Measurements from ENCODE around the gene ISG20L2. TPM values are rescaled to one million over a fixed set of nuclear protein-coding genes. Genes with fewer than 3 reads are reported as not detected.

ISG20L2 gene
- total RNA-seq, 1 donor from 2014 or later, result 9.6 TPM

DNA sequence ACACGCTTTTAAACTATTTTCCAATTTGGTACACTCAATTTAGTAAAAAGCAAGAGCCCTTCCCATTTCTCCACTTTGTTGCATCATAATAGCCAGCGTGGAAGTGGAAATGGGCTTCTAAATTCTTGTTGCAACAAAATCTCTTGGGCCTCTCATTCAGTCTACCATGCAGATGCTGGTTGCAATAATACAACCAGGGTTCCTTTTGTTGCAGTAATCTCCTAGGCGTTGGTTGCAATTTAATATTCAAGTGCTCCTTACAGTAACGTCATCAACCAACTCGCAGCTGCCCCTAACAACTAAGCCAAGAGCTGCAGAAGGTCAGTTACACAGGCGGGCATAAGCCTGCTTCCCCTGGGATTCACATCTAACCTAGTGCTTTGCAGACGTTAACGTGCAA is 25.7 kb upstream of the ISG20L2 start:
- DNase-seq (ENCODE audit: low read depth, low spot score), result no peak

DNA sequence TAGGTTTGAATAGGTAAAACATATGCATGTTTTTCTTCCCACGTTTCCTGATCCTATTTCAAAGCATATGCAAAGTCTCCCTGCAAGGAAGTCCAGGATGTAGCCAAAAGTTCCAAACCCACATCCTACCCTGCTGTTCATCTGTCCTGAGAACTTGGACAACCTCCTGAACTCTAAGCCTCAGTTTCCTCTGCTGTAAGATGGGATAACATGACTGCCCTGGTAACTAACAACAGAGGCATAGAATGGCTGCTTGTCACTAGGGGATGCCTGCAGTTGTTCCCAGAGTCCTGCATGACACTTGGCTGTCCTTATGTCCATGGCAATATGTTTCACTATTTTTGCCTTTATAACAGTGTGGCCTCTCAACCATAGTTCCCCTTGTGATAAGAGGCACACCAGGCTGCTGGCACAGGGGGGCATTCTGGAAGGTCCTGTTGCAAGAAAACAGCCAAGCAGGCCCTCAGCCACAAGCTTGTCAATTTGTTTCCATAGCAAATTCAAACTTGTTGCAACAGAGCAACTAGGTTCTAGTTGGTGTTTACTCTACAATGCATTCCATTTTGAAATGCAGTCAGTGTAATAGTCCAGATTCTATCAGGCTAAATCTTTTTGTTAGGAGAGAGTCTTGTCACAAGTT is 24.4 kb upstream of the ISG20L2 start:
- no peak for DNase-seq (ENCODE audit: low read depth, low spot score)

- peak; percentile 90 for DNase-seq (ENCODE audit: low read depth, low spot score)
Measured at GRCh38 chr1:156751757-156752481, 23.4 kb upstream of the ISG20L2 start.

DNA sequence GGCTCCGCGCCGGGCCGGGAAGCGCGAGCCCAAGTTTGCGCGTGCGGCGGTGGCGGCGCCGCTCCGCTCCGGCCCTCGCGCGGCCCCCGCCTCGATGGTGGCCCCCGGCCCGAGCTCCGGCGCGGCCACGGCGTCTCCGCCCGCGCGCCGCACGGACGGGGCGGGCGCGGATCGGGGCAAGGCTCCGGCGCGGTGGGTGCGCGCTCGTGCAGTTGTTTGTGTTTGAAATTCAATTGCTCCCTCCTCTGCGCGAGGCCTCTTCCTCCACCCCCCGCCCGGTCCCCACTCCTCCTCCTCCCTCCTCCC is 22.8 kb upstream of the ISG20L2 start, which contains the start of gene HDGF:
HDGF (minus strand) TSS at position 225 of the 306 bp plus-strand sequence. CDS start 246 bp downstream, outside the sequence.
- DNase-seq (ENCODE audit: low read depth, low spot score), result no peak

GRCh38 chr1:156750711-156751450 is 22.3 kb upstream of the ISG20L2 start:
- DNase-seq (ENCODE audit: low read depth, low spot score), result no peak

DNA sequence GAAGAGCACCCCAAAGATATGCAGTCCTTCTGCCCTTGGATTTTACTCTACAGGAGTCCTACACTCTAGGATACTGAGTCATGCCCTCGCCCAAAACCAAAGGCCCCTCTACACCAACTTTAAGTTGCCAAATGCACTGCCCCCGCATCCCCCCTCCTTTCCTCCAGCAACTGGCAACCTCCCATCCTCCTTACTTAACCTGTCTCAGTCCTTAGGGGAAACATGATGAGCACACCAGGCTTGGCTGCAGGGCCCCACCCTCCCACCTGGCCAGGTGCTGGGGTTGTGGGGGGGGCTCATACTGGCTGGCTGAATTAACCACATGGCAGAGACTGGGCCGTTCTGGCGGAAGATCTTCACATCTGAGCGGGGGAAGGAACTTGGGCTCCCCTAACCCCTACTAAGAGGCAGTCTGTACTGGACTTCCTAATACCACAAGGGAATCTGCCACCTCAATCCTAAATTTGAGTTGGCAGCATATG is 21.7 kb upstream of the ISG20L2 start:
- DNase-seq (ENCODE audit: low read depth, low spot score), result no peak

GRCh38 chr1:156749419-156750118 is 21.0 kb upstream of the ISG20L2 start:
- DNase-seq (ENCODE audit: low read depth, low spot score), result no peak

GRCh38 chr1:156748670-156749418 is 20.3 kb upstream of the ISG20L2 start:
- no peak for DNase-seq (ENCODE audit: low read depth, low spot score)

- no peak for DNase-seq (ENCODE audit: low read depth, low spot score)
Measured at GRCh38 chr1:156747742-156748669, 19.4 kb upstream of the ISG20L2 start.

DNA sequence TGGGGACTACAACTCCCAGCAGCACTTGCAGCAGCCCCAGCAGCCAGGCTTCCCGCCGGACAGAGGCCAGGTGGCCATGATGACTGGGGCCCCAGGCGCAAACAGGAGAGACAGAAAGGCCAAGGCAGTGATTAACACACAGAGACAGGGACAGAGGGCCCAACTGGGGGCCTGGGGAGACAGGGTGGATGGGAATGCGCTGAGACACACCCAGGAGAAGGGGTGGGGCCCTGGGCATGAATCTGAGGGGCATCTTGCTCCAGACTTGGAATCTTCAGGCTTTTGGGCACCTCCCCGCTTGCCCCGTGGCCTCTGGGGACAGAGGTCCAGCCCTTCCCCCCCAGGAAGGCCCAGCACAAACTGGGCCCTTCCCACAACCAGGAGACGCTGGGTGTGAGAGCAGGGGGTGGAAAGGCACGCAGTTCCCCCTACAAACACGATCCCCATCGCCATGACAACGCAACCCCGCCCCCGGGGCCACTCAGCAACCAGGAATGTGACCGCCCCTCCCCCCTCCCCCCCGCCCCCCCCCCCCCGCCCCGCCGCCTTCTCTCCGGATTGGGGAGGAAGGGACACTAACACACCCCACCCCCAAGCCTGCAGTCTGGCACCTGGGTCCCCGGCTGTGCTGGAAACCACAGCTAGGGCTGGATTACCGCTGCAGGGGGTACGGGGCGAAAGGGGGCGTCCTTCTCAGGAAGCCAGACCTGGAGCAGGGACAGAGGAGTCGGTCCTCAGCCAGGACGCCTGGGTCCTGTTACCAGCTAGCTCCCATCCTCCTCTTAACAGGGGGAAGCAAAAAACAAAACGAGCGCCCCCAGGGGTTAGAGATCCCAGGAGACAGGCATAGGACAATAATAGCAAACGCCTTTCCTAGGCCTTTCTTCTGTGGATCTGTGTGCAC is 18.4 kb upstream of the ISG20L2 start:
- peak; percentile 84 for DNase-seq (ENCODE audit: low read depth, low spot score)

GRCh38 chr1:156746406-156746727 is 17.8 kb upstream of the ISG20L2 start:
- no peak for DNase-seq (ENCODE audit: low read depth, low spot score)

- no peak for DNase-seq (ENCODE audit: low read depth, low spot score)
Measured at GRCh38 chr1:156745881-156746280, 17.3 kb upstream of the ISG20L2 start.

DNA sequence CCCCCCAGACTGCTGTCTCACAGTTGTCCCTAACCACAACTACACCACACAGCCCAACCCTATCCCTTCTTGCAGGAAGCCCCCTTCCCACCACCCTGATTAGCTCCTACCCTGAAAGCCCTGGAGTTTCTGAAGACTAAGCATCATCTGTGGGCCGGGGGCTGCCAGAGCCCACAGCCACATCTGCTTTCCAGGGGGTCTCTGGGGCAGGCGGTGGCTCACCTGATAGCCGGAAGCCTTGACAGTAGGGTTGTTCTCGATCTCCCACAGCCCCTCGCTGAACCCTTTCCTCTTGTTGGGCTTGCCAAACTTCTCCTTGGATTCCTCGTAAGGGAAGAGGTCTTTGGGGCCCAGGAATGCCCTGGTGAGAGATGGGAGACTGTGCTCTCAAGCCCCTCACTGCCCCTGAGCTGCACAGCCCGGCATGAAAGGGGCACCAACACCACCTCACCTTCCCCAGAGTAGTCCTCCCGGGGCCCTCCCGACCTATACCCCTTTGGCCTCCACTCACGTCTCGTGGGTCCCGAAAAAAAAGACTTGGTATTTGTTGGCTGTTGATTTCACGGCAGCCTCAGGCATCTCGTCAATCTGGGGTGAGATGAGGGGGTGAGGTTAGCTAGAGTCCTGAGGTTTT is 16.3 kb upstream of the ISG20L2 start:
- no peak for DNase-seq (ENCODE audit: low read depth, low spot score)

DNA sequence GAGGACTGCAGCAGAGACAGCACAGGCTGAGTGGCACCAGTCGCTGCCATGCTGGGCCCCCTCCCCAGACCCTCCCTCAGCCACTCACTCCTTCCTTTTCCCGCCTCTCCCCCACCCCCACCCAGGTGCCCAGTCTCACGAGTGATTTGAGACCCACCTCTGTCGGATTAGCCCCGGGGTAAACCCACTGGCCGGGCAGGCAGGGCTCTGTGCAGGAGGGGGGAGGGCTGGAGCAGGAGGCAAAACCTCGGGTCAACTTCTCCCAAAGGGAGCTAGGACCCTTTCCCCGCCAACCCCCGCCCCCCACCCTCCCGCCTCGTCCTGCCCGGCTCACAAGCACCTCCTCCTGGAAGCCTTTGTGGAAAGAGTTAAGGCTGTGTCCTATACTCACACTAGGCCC is 15.8 kb upstream of the ISG20L2 start:
- DNase-seq (ENCODE audit: low read depth, low spot score), result no peak

DNA sequence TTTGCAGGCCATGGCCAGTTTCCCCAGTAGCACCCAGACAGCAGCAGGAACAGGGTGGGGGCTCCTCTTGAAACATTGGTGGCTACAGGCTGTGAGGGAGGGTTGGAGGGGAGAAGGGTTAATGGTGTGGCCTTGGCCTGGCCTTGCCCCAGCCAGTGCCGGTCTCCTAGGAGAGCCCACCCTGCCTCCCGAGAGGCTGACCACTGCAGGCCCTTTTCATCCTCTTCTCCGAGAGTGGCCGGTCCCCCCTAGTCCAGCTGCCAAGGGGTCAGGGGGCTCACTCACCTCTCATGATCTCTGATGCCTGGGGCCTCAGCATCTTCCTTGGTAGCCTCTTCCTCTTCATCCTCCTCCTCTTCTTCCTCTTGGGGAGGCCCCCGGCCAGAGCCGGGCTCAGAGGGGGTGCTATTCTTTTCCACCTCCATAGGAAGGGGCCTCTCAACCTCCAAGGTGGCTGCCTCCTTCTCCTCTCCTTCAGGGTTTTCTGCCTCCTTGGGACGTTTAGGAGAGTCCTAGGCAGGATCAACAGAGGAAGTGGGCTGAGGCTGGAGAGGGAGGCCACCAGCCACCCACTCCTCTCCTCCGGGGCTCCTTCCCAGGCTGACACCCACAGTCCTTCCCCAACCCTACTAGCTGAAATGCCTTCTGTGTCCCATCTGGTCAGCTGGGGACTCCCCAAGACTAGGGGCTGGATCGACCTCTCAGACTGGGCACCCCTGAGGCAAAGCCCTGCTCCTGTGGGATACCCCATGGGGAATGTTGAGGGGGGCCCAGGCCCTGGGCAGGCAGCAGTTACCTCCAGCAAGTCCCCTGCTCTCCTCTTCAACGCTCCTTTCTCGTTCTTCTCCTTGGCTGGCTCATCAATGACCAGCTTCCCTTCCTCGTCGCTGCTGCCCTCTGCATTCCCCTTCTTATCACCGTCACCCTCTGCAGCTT is 15.1 kb upstream of the ISG20L2 start:
- DNase-seq (ENCODE audit: low read depth, low spot score), result no peak

GRCh38 chr1:156742801-156743200 is 14.2 kb upstream of the ISG20L2 start:
- DNase-seq (ENCODE audit: low read depth, low spot score), result no peak

GRCh38 chr1:156742017-156742416 is 13.5 kb upstream of the ISG20L2 start:
- no peak for DNase-seq (ENCODE audit: low read depth, low spot score)
